Fibroblast of villous mesenchyme (primary cell): Measurements from ENCODE around the gene TMEM129. TPM values are rescaled to one million over a fixed set of nuclear protein-coding genes. Genes with fewer than 3 reads are reported as not detected.

Experiments
- DNase-seq: peaks from one replicate; pipeline ENCODE4 v3.0.0-alpha.2; 2010; ENCODE audit warnings: low read depth
- H3K4me3 ChIP-seq: 2 replicates; pipeline ENCODE4 v1.5.1; 2011; ENCODE audit warnings: low read depth, mild to moderate bottlenecking, low read length
- CTCF ChIP-seq: IDR thresholded peaks from 2 replicates; pipeline ENCODE4 v1.5.1; 2012; ENCODE audit warnings: low read depth, mild to moderate bottlenecking, low read length; ENCODE audit not compliant: insufficient read depth
- total RNA-seq: library from RNA; depleted of rRNA; stranded (reverse); fragments of >200 nt; gene quantifications from 2 replicates; pipeline ENCODE4 v1.2.3, GENCODE V29; 2012

TMEM129 gene
- total RNA-seq = 31.1 and 34.5 TPM in 2 replicates

GRCh38 chr4:1721003-1721665 lies at the start of gene TMEM129, which contains the start of gene TACC3:
Gene TMEM129 (minus strand): TSS chr4:1721323. CDS start chr4:1720837, 486 bp downstream.
Gene TACC3 (plus strand): TSS chr4:1721521. CDS start chr4:1723422, 1,901 bp downstream.
- no peak for TF ChIP-seq CTCF
- peak within 1 kb of the TSS; percentile 71 for H3K4me3 ChIP-seq
- DNase-seq = peak; percentile 91

- DNase-seq = no peak
- TF ChIP-seq CTCF = no peak
- no peak overlapping the region for H3K4me3 ChIP-seq
Measured at GRCh38 chr4:1770791-1771231, 49.7 kb upstream of the TMEM129 start.

- no peak for DNase-seq
- H3K4me3 ChIP-seq = no peak overlapping the region
- TF ChIP-seq CTCF = no peak
Measured at GRCh38 chr4:1770245-1770644, 49.1 kb upstream of the TMEM129 start.

- no peak for TF ChIP-seq CTCF
- no peak overlapping the region for H3K4me3 ChIP-seq
- DNase-seq = no peak
Measured at GRCh38 chr4:1769692-1770091, 48.6 kb upstream of the TMEM129 start.

- no peak for TF ChIP-seq CTCF
- no peak for DNase-seq
- H3K4me3 ChIP-seq = no peak overlapping the region
Measured at GRCh38 chr4:1768367-1769034, 47.4 kb upstream of the TMEM129 start.

- DNase-seq = peak; percentile 20
- H3K4me3 ChIP-seq = peak overlapping the region; percentile 48
- TF ChIP-seq CTCF = peak; percentile 38
Measured at GRCh38 chr4:1767770-1768366, 46.7 kb upstream of the TMEM129 start.
